WTC11 (cell line): ENCODE results near the gene CASD1. TPM values are rescaled to one million over a fixed set of nuclear protein-coding genes. Genes with fewer than 3 reads are reported as not detected.
A peak's percentile ranks its signal among the peaks of the same experiment; 100 is the strongest.

Experiments
- ATAC-seq: fragments of 200-7000 bp; cut with Tn5 transposase; 2 replicates; pipeline ENCODE4 v1.10.0; 2021; ENCODE audit warnings: mild to moderate bottlenecking, moderate library complexity
- Bru-seq: library from RNA; stranded (reverse); fragments of 400-500 nt; gene quantifications from one replicate; lab custom pipeline; 2021; lab: Mats Ljungman, UMichigan
- CTCF ChIA-PET: fragments of 300-600 bp; sonication (Branson Sonifier 250); formaldehyde crosslinking; loops from one replicate; lab custom pipeline; 2021; ENCODE audit warnings: antibody characterized with exemption; lab: Charles Lee
- POLR2A ChIA-PET: fragments of 350-600 bp; sonication (Branson Sonifier 250); formaldehyde crosslinking; loops from one replicate; lab custom pipeline; 2021; ENCODE audit warnings: antibody characterized with exemption; lab: Charles Lee
- DNase-seq: peaks from one replicate; pipeline ENCODE4 v3.0.0; 2021; ENCODE audit warnings: low spot score
- H3K27ac Mint-ChIP-seq: 2 replicates; pipeline ENCODE4 v1.8.0; 2021; ENCODE audit warnings: mixed read lengths
- H3K27me3 Mint-ChIP-seq: 2 replicates; pipeline ENCODE4 v1.8.0; 2021; ENCODE audit warnings: low read depth, mild to moderate bottlenecking, moderate library complexity, mixed read lengths
- H3K36me3 Mint-ChIP-seq: 2 replicates; pipeline ENCODE4 v1.8.0; 2021; ENCODE audit warnings: mixed read lengths
- H3K4me1 Mint-ChIP-seq: 2 replicates; pipeline ENCODE4 v1.8.0; 2022; ENCODE audit warnings: mixed read lengths
- H3K4me3 Mint-ChIP-seq: 2 replicates; pipeline ENCODE4 v1.8.0; 2021; ENCODE audit warnings: mild to moderate bottlenecking, moderate library complexity, mixed read lengths
- H3K9me3 Mint-ChIP-seq: 2 replicates; pipeline ENCODE4 v1.8.0; 2021; ENCODE audit warnings: mixed read lengths
- ATF1 ChIP-seq: sonication (generic); formaldehyde crosslinking; IDR thresholded peaks from 2 replicates; pipeline ENCODE4 v1.8.1; 2023; ENCODE audit warnings: mild to moderate bottlenecking, moderate library complexity, missing genetic modification reagents
- CREB1 ChIP-seq: sonication (generic); formaldehyde crosslinking; IDR thresholded peaks from 2 replicates; pipeline ENCODE4 v1.8.0; 2023; ENCODE audit warnings: mild to moderate bottlenecking, missing genetic modification reagents
- ETV6 ChIP-seq: sonication (generic); formaldehyde crosslinking; IDR thresholded peaks from 2 replicates; pipeline ENCODE4 v1.8.1; 2022; ENCODE audit warnings: mild to moderate bottlenecking, missing genetic modification reagents
- FOXP1 ChIP-seq: sonication (generic); formaldehyde crosslinking; IDR thresholded peaks from 2 replicates; pipeline ENCODE4 v1.8.0; 2022; ENCODE audit warnings: missing genetic modification reagents, mild to moderate bottlenecking, moderate library complexity, borderline replicate concordance
- GABPB1 ChIP-seq: sonication (generic); formaldehyde crosslinking; IDR thresholded peaks from 2 replicates; pipeline ENCODE4 v1.8.1; 2023; ENCODE audit warnings: mild to moderate bottlenecking, missing genetic modification reagents
- KAT7 ChIP-seq: sonication (generic); formaldehyde crosslinking; IDR thresholded peaks from 2 replicates; pipeline ENCODE4 v1.8.1; 2023; ENCODE audit warnings: missing genetic modification reagents, mild to moderate bottlenecking, borderline replicate concordance
- MXD4 ChIP-seq: fragments of 250-450 bp; sonication (Bioruptor Pico); IDR thresholded peaks from 2 replicates; pipeline ENCODE4 v1.8.0; 2021; ENCODE audit warnings: mild to moderate bottlenecking, moderate library complexity, borderline replicate concordance
- MYBL2 ChIP-seq: sonication (generic); formaldehyde crosslinking; IDR thresholded peaks from 2 replicates; pipeline ENCODE4 v1.8.1; 2023; ENCODE audit warnings: mild to moderate bottlenecking, moderate library complexity, missing genetic modification reagents
- NFE2L1 ChIP-seq: sonication (generic); formaldehyde crosslinking; IDR thresholded peaks from 2 replicates; pipeline ENCODE4 v1.8.1; 2023; ENCODE audit warnings: missing genetic modification reagents
- SMAD3 ChIP-seq: sonication (generic); formaldehyde crosslinking; IDR thresholded peaks from 2 replicates; pipeline ENCODE4 v1.8.0; 2022; ENCODE audit warnings: missing genetic modification reagents, mild to moderate bottlenecking, borderline replicate concordance
- TEAD1 ChIP-seq: sonication (generic); formaldehyde crosslinking; IDR thresholded peaks from 2 replicates; pipeline ENCODE4 v1.8.0; 2022; ENCODE audit warnings: mild to moderate bottlenecking, missing genetic modification reagents
- ZNF121 ChIP-seq: sonication (generic); formaldehyde crosslinking; IDR thresholded peaks from 2 replicates; pipeline ENCODE4 v1.8.0; 2023; ENCODE audit warnings: missing genetic modification reagents
- ZNF219 ChIP-seq: sonication (generic); formaldehyde crosslinking; IDR thresholded peaks from 2 replicates; pipeline ENCODE4 v1.8.0; 2023; ENCODE audit warnings: missing genetic modification reagents, mild to moderate bottlenecking, borderline replicate concordance
- ZNF232 ChIP-seq: sonication (generic); formaldehyde crosslinking; IDR thresholded peaks from 2 replicates; pipeline ENCODE4 v1.8.0; 2022; ENCODE audit warnings: mild to moderate bottlenecking, missing genetic modification reagents
- ZNF263 ChIP-seq: sonication (generic); formaldehyde crosslinking; IDR thresholded peaks from 2 replicates; pipeline ENCODE4 v1.8.1; 2022; ENCODE audit warnings: low read depth, mild to moderate bottlenecking, moderate library complexity, missing genetic modification reagents
- ZNF423 ChIP-seq: fragments of 250-450 bp; sonication (Bioruptor Pico); IDR thresholded peaks from 2 replicates; pipeline ENCODE4 v2.1.2; 2022; ENCODE audit warnings: mild to moderate bottlenecking, moderate library complexity
- ZNF671 ChIP-seq: fragments of 250-450 bp; sonication (Bioruptor Pico); IDR thresholded peaks from 2 replicates; pipeline ENCODE4 v1.8.0; 2021; ENCODE audit warnings: mild to moderate bottlenecking
- long read RNA-seq, 3 experiments: library from RNA in 1 of 3; library from capped mRNA in 1 of 3; library from polyadenylated mRNA in 1 of 3; unstranded in 2 of 3; stranded (forward) in 1 of 3; transcript quantifications; one replicate each; pipeline ENCODE4 v2.0.0, GENCODE V29; 2021
- total RNA-seq: library from RNA; stranded (reverse); gene quantifications from 3 replicates; pipeline ENCODE4 v1.2.3, GENCODE V29; 2021
- TF ChIP-seq, protein P1 (sequence below): sonication (generic); formaldehyde crosslinking; IDR thresholded peaks from 2 replicates; pipeline ENCODE4 v1.8.1; 2023; ENCODE audit warnings: mild to moderate bottlenecking, missing genetic modification reagents, moderate library complexity
- TF ChIP-seq, protein P2 (sequence below): sonication (generic); formaldehyde crosslinking; IDR thresholded peaks from 2 replicates; pipeline ENCODE4 v1.8.0; 2023; ENCODE audit warnings: mild to moderate bottlenecking, missing genetic modification reagents
- TF ChIP-seq, protein P3 (sequence below): fragments of 250-450 bp; sonication (Bioruptor Pico); IDR thresholded peaks from 2 replicates; pipeline ENCODE4 v1.8.0; 2021; ENCODE audit warnings: mild to moderate bottlenecking
- TF ChIP-seq, protein P4 (sequence below): sonication (generic); formaldehyde crosslinking; IDR thresholded peaks from 2 replicates; pipeline ENCODE4 v1.8.0; 2022; ENCODE audit warnings: mild to moderate bottlenecking, missing genetic modification reagents
- TF ChIP-seq, protein P5 (sequence below): sonication (generic); formaldehyde crosslinking; IDR thresholded peaks from 2 replicates; pipeline ENCODE4 v1.8.0; 2022; ENCODE audit warnings: mild to moderate bottlenecking, missing genetic modification reagents
- TF ChIP-seq, protein P6 (sequence below): sonication (generic); formaldehyde crosslinking; IDR thresholded peaks from 2 replicates; pipeline ENCODE4 v1.8.1; 2022; ENCODE audit warnings: low read depth, missing genetic modification reagents, borderline replicate concordance
- TF ChIP-seq, protein P7 (sequence below): sonication (generic); formaldehyde crosslinking; IDR thresholded peaks from 2 replicates; pipeline ENCODE4 v1.8.1; 2023; ENCODE audit warnings: mild to moderate bottlenecking, missing genetic modification reagents

The CASD1 gene
- total RNA-seq (19.5 to 24.0 TPM (median 22.1 TPM) in 3 replicates), Bru-seq, nascent RNA (percentile 88 among the genes with signal in this experiment)
- long read RNA-seq, experiment 1, transcript CASD1-201 (18 exons, 3,942 nt) = major isoform, 85 of 160 reads
- long read RNA-seq, experiment 1, partial matches to known transcripts = 26 of 160 reads
- long read RNA-seq, experiment 1, other reads (novel, unspliced or antisense) = 49 of 160 reads
- long read RNA-seq, experiment 2, transcript CASD1-201 (18 exons, 3,942 nt) = major isoform, 9 of 31 reads
- long read RNA-seq, experiment 2, partial matches to known transcripts = 8 of 31 reads
- long read RNA-seq, experiment 2, other reads (novel, unspliced or antisense) = 12 of 31 reads
- long read RNA-seq, experiment 3, partial matches to known transcripts = 0 of 2 reads
- long read RNA-seq, experiment 3, other reads (novel, unspliced or antisense) = 0 of 2 reads

DNA sequence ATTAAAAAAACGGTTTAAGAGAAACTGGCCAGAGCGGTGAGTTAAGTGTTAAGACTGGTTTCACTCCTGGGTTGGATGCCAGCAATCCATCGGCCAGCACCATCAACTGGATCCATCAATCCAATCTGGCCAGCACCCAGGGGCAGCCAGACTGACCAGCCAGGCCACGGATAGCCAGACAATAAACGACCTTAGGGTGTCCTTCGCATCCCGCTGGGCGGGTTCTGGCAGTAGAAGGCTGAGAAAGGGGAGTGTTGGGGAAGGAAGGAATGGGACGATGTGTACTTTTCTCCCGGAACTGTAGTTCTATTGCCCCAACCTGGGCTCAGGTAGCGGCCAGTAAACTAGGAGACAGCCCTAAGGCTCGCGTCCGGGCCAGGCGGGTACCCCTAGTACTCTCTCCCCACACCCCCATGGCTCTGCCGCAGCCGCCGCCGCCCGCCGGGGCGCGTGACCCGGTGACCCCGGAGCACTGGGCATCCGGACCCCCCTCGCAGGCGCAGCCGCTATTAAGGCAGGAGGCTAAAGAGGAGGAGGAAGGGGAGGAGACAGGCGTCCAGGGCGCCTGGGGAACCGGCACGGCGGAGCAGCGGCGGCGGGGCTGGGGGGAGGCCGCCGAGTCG lies at the start of gene CASD1:
CASD1 (plus strand) TSS at position 546 of the 623 bp plus-strand sequence. CDS start 276 bp downstream, outside the sequence.
- ChIA-PET CTCF (interaction anchor here (0.5 kb wide), 1 partner anchor 585 kb away, joined by 3 read pairs; no protein-coding TSS in a partner anchor), POLR2A (no interaction called here)
- ATAC-seq = peak; percentile 68
- Mint-ChIP-seq H3K4me3 (peak within 1 kb of the TSS; percentile 78), H3K27me3 (no peaks in the 10 kb centered on the region), H3K9me3 (no peaks in the 10 kb centered on the region), H3K36me3 (no peaks in the 10 kb centered on the region), H3K27ac (peak within 1 kb of the TSS; percentile 84), H3K4me1 (peaks cover 41% of the 10 kb centered on the region)
- TF ChIP-seq ZNF423 (CRISPR knock-in tag) = no peak
- TF ChIP-seq TEAD1 (CRISPR knock-in tag) = 0 out of 2 replicates have a peak, but pooled peaks have one; percentile 1
- TF ChIP-seq, protein P1, sequence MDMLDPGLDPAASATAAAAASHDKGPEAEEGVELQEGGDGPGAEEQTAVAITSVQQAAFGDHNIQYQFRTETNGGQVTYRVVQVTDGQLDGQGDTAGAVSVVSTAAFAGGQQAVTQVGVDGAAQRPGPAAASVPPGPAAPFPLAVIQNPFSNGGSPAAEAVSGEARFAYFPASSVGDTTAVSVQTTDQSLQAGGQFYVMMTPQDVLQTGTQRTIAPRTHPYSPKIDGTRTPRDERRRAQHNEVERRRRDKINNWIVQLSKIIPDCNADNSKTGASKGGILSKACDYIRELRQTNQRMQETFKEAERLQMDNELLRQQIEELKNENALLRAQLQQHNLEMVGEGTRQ (CRISPR knock-in tag) = peak; percentile 74
- TF ChIP-seq, protein P2, sequence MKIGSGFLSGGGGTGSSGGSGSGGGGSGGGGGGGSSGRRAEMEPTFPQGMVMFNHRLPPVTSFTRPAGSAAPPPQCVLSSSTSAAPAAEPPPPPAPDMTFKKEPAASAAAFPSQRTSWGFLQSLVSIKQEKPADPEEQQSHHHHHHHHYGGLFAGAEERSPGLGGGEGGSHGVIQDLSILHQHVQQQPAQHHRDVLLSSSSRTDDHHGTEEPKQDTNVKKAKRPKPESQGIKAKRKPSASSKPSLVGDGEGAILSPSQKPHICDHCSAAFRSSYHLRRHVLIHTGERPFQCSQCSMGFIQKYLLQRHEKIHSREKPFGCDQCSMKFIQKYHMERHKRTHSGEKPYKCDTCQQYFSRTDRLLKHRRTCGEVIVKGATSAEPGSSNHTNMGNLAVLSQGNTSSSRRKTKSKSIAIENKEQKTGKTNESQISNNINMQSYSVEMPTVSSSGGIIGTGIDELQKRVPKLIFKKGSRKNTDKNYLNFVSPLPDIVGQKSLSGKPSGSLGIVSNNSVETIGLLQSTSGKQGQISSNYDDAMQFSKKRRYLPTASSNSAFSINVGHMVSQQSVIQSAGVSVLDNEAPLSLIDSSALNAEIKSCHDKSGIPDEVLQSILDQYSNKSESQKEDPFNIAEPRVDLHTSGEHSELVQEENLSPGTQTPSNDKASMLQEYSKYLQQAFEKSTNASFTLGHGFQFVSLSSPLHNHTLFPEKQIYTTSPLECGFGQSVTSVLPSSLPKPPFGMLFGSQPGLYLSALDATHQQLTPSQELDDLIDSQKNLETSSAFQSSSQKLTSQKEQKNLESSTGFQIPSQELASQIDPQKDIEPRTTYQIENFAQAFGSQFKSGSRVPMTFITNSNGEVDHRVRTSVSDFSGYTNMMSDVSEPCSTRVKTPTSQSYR (CRISPR knock-in tag) = no peak
- TF ChIP-seq GABPB1 (CRISPR knock-in tag) = 0 out of 2 replicates have a peak, but pooled peaks have one; percentile 22
- no peak for TF ChIP-seq ZNF263
- TF ChIP-seq, protein P3, sequence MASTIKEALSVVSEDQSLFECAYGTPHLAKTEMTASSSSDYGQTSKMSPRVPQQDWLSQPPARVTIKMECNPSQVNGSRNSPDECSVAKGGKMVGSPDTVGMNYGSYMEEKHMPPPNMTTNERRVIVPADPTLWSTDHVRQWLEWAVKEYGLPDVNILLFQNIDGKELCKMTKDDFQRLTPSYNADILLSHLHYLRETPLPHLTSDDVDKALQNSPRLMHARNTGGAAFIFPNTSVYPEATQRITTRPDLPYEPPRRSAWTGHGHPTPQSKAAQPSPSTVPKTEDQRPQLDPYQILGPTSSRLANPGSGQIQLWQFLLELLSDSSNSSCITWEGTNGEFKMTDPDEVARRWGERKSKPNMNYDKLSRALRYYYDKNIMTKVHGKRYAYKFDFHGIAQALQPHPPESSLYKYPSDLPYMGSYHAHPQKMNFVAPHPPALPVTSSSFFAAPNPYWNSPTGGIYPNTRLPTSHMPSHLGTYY (CRISPR knock-in tag) = no peak
- no peak for TF ChIP-seq CREB1 (CRISPR knock-in tag)
- TF ChIP-seq ZNF671 (CRISPR knock-in tag) = no peak
- TF ChIP-seq SMAD3 (CRISPR knock-in tag) = no peak
- 0 out of 2 replicates have a peak, but pooled peaks have one; percentile 23 for TF ChIP-seq KAT7 (CRISPR knock-in tag)
- no peak for TF ChIP-seq MYBL2 (CRISPR knock-in tag)
- TF ChIP-seq, protein P4, sequence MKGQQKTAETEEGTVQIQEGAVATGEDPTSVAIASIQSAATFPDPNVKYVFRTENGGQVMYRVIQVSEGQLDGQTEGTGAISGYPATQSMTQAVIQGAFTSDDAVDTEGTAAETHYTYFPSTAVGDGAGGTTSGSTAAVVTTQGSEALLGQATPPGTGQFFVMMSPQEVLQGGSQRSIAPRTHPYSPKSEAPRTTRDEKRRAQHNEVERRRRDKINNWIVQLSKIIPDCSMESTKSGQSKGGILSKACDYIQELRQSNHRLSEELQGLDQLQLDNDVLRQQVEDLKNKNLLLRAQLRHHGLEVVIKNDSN (CRISPR knock-in tag) = peak; percentile 55; the same call in 1 of the 2 replicates
- no peak for TF ChIP-seq ETV6 (CRISPR knock-in tag)
- DNase-seq = peak; percentile 58

DNA sequence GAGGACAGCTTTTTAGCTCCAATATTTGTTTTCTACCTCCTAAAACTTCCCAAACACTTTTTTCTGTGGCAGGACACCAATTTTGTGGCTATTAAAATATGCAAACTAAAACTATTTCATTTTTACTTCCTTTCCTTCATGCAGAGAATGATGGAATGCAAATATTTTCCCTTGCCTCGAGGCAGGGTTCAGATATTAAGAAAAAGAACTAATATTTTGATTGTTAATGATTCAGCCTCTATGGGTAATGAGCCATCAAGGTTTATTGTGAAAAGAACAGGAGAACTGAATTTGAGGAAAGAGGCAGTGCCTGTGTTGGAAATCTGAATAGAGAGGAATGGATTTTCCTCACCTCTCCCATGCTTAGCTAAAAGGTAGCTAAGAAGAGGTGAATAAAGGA lies 43.1 kb upstream of the CASD1 start:
- Mint-ChIP-seq H3K4me1 (peaks cover 5% of the 10 kb centered on the region; the same call in 1 of the 2 replicates), H3K9me3 (peaks cover 7% of the 10 kb centered on the region), H3K36me3 (no peaks in the 10 kb centered on the region), H3K27me3 (no peaks in the 10 kb centered on the region), H3K4me3 (no peak overlapping the region), H3K27ac (no peak overlapping the region)
- ChIA-PET CTCF (interaction anchor here (1.3 kb wide), 1 partner anchor 780 kb away, joined by 4 read pairs; no protein-coding TSS in a partner anchor), POLR2A (no interaction called here)
- ATAC-seq (no peak), DNase-seq (no peak)
- no peak for TF ChIP-seq MXD4 (CRISPR knock-in tag)
- no peak for TF ChIP-seq NFE2L1
- TF ChIP-seq ZNF219 (CRISPR knock-in tag) = no peak
- TF ChIP-seq, protein P5, sequence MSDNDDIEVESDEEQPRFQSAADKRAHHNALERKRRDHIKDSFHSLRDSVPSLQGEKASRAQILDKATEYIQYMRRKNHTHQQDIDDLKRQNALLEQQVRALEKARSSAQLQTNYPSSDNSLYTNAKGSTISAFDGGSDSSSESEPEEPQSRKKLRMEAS (CRISPR knock-in tag) = no peak
- TF ChIP-seq ZNF232 (CRISPR knock-in tag) = no peak
- TF ChIP-seq CREB1 (CRISPR knock-in tag) = no peak
- TF ChIP-seq FOXP1 (CRISPR knock-in tag) = no peak
- no peak for TF ChIP-seq ZNF121 (CRISPR knock-in tag)
- TF ChIP-seq ATF1 = no peak
- TF ChIP-seq, protein P6, sequence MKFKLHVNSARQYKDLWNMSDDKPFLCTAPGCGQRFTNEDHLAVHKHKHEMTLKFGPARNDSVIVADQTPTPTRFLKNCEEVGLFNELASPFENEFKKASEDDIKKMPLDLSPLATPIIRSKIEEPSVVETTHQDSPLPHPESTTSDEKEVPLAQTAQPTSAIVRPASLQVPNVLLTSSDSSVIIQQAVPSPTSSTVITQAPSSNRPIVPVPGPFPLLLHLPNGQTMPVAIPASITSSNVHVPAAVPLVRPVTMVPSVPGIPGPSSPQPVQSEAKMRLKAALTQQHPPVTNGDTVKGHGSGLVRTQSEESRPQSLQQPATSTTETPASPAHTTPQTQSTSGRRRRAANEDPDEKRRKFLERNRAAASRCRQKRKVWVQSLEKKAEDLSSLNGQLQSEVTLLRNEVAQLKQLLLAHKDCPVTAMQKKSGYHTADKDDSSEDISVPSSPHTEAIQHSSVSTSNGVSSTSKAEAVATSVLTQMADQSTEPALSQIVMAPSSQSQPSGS (CRISPR knock-in tag) = no peak
- TF ChIP-seq, protein P7, sequence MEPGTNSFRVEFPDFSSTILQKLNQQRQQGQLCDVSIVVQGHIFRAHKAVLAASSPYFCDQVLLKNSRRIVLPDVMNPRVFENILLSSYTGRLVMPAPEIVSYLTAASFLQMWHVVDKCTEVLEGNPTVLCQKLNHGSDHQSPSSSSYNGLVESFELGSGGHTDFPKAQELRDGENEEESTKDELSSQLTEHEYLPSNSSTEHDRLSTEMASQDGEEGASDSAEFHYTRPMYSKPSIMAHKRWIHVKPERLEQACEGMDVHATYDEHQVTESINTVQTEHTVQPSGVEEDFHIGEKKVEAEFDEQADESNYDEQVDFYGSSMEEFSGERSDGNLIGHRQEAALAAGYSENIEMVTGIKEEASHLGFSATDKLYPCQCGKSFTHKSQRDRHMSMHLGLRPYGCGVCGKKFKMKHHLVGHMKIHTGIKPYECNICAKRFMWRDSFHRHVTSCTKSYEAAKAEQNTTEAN (CRISPR knock-in tag) = no peak
